Caki2 (cell line): Measurements from ENCODE around the gene SPRED1. TPM values are rescaled to one million over a fixed set of nuclear protein-coding genes. Genes with fewer than 3 reads are reported as not detected.
A peak's percentile ranks its signal among the peaks of the same experiment; 100 is the strongest.

Experiments used
- DNase-seq: peaks from one replicate; pipeline ENCODE4 v3.0.0-alpha.2; 2015; ENCODE audit warnings: low read depth
- in situ Hi-C: cut with HindIII; loops from 2 replicates; pipeline ENCODE4 v1.10.0; 2016; ENCODE audit warnings: low sequenced_read_pairs, low pct_unique_long_range_greater_than_20kb, mixed read lengths
- total RNA-seq: library from RNA; depleted of rRNA; stranded (reverse); fragments of >200 nt; shearing (Covaris generic); gene quantifications from 2 replicates; pipeline ENCODE4 v1.2.3, GENCODE V29; 2014; ENCODE audit warnings: low replicate concordance; rRNA removed

The SPRED1 gene
- total RNA-seq, 1 experiment from 2014 or later = 11.2 TPM

GRCh38 chr15:38378161-38378560 lies 125.5 kb downstream of the SPRED1 start:
- DNase-seq = no peak
- in situ Hi-C loops = no loop called here

GRCh38 chr15:38389924-38390542 lies 137.4 kb downstream of the SPRED1 start:
- peak; percentile 22 for DNase-seq
- in situ Hi-C loops = no loop called here

GRCh38 chr15:38391191-38391590 lies 138.6 kb downstream of the SPRED1 start:
- no peak for DNase-seq
- in situ Hi-C loops = no loop called here

DNA sequence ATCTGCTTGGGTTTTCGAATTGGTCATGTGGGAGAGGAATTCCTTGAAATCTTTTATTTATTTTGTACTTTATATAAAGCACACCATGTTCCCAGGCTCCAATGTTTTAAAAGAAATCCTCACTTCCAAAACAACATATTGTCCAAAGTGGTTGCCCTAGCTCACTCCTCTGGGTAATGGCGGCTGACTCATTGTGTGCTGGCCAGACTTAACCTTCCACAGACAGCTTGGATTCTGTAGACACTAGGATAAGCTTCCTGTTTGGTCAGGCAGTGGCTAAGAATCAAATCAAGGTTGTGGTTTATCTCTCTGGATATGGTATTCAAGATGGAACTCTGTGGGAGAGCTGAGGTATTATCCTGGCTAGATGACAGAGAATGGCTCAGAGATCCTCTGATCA lies 145.5 kb downstream of the SPRED1 start:
- peak; percentile 51 for DNase-seq
- in situ Hi-C loops = no loop called here

GRCh38 chr15:38401106-38401505 lies 148.5 kb downstream of the SPRED1 start:
- no peak for DNase-seq
- in situ Hi-C loops = no loop called here

- in situ Hi-C loops = no loop called here
These were observed 149.1 kb downstream of the SPRED1 start for GRCh38 chr15:38401701-38402100.

DNA sequence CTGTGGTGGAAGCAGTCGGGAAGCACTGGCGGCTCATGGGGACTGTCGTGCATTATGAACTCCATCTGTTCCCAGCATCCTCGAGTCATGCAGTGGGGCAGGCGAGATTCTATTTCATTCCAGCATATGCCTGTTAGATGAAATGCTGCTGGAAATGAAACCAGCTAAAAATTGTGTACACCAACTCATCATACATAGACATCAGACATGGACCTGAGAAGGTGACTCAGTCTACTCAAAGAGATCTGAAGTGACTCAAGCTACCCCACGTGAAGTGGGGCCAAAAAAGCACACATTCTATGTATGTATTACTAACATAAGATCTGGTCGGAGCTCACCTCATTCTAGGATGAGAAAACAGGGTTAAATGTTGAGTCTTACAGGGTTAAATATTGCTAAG lies 153.8 kb downstream of the SPRED1 start:
- DNase-seq = no peak
- in situ Hi-C loops = no loop called here

More at GRCh38 chr15:38401701-38402100, 149.1 kb downstream of the SPRED1 start:
- no peak for DNase-seq

Other genes starting within 250 kb of the SPRED1 start
- gene FAM98B, start 201.3 kb downstream of the SPRED1 start, total RNA-seq = 1.4 and 4.3 TPM in 2 replicates